Right hindlimb (tissue), 1 donor: ENCODE results near the gene CUEDC1.

ENCODE experiments used
- DNase-seq: peaks from one replicate; pipeline ENCODE4 v3.0.0-alpha.2; 2018

Gene CUEDC1

DNA sequence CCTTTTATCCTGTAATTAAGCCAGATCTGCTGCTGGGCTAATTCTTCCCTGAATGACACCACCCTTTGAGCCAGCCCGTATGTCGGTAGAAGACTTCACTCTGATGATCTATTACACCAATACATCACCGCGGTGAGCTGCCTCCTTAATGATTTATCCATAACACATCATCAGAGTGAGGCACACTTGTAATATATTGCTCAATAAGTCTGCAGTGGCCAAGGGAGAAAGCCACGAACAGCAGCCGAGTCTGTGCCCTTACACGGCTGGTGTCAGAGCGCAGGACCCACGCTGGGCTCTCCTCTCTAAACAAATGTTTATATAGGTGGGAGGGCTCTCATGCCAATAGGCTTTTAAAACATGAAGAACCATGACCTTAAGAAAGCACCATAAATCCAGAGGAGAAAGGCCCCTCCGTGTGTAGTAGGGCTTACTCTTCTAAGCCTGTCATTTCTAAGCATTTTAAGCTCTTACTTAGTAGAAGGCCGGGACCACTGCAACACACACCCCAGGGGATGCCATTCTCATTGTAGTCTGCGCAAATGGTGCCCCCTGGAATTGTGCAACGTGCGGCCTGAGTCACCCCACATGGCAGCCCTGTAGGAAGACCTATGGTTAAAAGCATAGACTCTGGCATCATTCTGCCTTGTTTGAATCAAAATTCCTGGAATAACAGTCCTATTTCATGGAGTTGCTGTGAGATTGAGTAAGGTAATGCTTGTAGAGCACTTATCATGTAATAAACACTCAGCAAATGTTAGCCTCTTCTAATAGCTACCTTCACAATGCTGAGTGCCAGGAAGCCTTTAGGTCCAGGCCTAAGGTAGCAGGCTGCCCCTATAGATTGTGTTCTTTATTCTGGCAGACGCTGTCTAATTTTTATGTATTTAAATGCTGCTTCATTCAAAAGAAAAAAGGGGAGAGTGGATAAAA lies 131.5 kb downstream of the CUEDC1 start:
- no peak for DNase-seq

DNA sequence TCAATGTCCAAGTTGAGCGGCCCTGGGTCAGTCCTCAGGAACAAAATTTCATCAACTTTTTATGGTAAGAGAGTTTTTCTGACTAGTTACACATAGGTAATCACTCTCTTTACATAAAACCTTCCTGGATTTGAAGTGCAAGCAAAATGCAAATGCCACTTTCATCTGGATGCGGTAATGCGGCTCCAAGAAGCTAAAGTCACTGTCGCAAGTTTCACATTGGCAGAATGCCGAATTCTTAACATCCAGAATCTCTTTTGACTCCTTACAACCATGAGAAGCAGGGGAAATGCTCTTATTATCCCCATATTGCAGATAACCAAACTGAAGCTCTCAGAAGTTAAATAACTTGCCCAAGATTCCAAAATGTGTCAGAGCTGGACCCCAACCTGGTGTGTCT lies 135.3 kb downstream of the CUEDC1 start:
- DNase-seq: no peak

DNA sequence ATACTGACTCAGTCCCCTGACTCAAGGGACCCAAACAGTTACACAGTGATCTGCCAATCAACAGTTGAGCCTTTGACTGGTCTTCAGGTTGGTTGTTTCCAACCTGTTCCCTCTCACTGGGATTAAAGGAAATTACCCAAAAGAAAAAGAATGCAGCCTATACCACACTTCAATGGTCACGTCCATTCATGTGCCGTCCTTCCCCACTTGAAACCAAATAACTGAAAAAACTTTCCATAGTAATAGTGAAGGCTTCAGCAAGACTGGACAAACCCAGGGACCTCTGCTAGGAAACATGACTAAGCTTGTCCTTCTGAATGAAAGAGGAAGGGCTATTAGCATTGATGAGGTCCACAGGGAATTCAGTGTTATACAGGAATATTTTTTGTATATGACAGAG lies 135.9 kb downstream of the CUEDC1 start:
- DNase-seq: no peak

DNA sequence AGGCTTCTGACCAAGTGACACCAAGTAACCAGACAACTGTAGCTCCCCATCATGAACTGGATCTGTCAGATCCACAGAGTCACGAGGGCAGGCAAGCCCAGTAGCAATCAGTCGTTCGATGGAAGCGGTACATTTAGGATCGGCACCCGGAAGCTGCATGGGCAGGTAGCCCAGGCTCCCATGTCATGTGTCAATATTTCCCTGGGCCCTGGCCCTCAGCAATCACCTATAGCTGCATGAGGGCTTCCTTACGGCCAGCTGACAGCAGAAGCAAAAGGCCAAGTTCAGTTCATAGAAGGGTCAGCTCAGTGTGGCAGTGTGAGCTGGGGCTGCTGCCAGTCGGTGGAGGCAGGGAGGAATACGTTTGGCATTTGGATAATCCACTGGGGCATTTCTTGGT lies 137.1 kb downstream of the CUEDC1 start:
- no peak for DNase-seq

DNA sequence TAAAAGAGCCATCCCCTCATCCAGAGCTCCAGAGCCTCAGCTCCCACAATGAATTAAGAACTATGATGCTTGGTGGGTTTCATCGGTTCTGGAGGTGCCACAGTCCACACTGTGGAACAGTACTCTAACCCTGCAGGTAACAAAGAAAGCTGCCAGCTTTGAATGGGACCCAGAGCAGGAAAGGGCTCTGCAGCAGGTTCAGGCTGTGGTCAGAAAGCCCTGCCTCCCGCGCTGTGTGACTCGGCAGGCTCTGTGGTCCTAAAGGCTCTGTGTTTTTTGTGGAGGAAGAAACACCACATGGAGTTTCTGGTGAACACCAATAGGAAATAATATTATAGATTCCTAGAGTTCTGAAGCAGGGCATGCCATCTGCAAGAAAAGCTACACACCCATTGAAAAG lies 137.9 kb downstream of the CUEDC1 start:
- no peak for DNase-seq

DNA sequence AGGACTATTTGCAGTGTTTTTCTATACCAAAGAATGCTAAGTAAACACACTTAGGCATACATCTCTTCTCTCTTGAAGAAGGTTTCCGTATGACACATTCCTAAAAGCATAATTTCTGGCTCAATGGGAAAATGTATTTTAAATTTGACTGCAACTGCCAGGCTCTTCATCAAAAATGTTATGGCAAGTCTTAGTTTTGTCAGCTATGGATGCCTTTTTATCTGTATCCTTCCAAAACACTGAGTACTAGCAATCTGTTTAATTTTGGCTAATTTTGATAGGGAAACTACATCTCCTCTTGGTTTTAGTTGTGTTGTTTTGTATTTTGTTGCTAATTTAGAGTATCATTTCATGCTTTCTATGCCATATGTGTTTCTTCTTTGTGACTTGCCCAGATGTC lies 140.8 kb downstream of the CUEDC1 start:
- no peak for DNase-seq

DNA sequence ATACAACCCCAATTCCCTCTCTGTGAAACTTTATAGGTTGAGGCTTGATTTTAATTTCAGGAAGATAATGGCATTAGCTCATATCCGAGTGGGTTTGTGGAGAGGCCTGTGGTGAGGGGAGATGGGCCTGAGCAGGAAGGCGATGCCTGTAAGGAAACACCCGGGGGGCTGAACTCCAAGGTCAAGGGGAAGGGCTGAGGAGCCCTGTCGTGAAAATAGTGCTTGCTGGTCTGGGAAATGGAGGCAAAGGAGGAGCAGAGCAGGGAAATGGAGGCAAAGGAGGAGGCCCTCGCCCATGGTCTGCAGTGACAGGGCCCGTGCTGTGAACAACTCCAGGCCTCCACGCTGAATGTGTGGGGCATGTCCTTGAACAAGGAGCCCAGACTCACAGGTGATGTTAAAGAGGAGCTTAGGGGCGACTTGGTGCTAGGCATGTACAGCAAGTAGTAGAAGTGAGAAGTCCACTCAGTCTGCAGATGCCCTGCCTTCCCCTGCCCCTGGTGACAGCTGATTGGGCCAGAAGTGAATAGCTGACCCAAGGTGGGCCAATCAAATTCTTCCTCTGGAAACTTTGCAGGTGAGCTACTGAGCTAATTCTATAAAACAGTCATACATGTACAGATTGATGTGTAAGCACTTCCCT lies 143.5 kb downstream of the CUEDC1 start:
- DNase-seq: no peak
